Melanocyte of skin (primary cell): Measurements from ENCODE around the gene CEP290. TPM values are rescaled to one million over a fixed set of nuclear protein-coding genes. Genes with fewer than 3 reads are reported as not detected.

Experiments used
- small RNA-seq, 2 donors: library from RNA; depleted of rRNA; stranded (forward); fragments of <200 nt; gene quantifications; one replicate each; pipeline ENCODE3, GENCODE V24; 2012
- total RNA-seq, 2 donors: library from RNA; depleted of rRNA; stranded (reverse); fragments of >200 nt; gene quantifications; 2 replicates each; pipeline ENCODE4 v1.2.3, GENCODE V29; 2012

The CEP290 gene
- total RNA-seq: 10 to 100 TPM; 11.4 to 12.0 TPM

GRCh38 chr12:88141774-88142609 lies at the start of gene CEP290, which contains the start of gene TMTC3:
Gene CEP290 (minus strand): TSS chr12:88142088. CDS start chr12:88141307, 781 bp downstream.
Gene TMTC3 (plus strand): TSS chr12:88142307. CDS start chr12:88148316, 6,009 bp downstream.

GRCh38 chr12:88029093-88029665 lies 112.7 kb downstream of the CEP290 start, which contains the start of gene C12orf50:
Gene C12orf50 (minus strand): TSS chr12:88029401. CDS start chr12:88026962, 2,439 bp downstream.

Small RNA genes lying within 50 kb of the gene (small RNA-seq; reads per million reads assigned to genes)
- gene RNA5SP364: 0 reads per million in 2 donors

Other genes with a start within 250 kb of the CEP290 start
- under 1 TPM in 1 of 2 donors, not detected in 1; under 0.01 TPM for gene C12orf50, start 112.7 kb downstream of the CEP290 start, total RNA-seq
- gene TMTC3, start 219 bp upstream of the CEP290 start, total RNA-seq: 10 to 100 TPM; 20.3 to 25.1 TPM